ENCODE measurements around the gene HACE1.

DNA sequence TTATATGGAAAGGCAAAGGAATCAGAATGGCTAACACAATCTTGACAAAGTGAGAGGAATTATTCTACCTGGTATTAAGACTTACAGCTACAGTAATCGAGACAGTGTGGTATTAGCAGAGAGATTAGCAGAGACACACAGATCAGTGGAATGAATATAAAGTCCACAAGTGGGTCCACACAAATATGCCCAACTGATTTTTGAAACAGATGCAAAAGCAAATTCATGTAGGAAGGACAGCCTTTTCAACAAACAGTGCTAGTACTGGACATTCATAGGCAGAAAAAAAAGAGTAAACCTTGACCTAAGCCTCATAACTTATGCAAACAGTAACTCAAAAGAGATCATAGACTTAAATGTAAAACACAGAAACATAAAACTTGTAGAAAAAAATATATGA, 22.6 kb downstream of the HACE1 start:
- no peak for TF ChIP-seq CTCF (conservative IDR thresholded peaks at IDR 0.05; ENCODE audit: low read length)
- no peak for TF ChIP-seq EZH2phosphoT487 (IDR thresholded peaks at IDR 0.05; ENCODE audit: borderline replicate concordance)

All from Loucy (cell line).